Skeletal muscle tissue (tissue), 4 donors: ENCODE data around the gene PUM2. TPM values are rescaled to one million over a fixed set of nuclear protein-coding genes. Genes with fewer than 3 reads are reported as not detected.

Source experiments
- H3K27ac ChIP-seq: one replicate; pipeline ENCODE4 v1.7.0; 2013; ENCODE audit warnings: mild to moderate bottlenecking, low read depth, low read length, inconsistent platforms
- H3K27me3 ChIP-seq, 3 donors: one replicate each; pipeline ENCODE4 v1.7.0; 2013; ENCODE audit warnings: low read length in 3 of 3; ENCODE audit not compliant: control insufficient read depth in 3 of 3, insufficient read depth in 3 of 3
- H3K36me3 ChIP-seq, 3 donors: one replicate each; pipeline ENCODE4 v1.7.0; 2013; ENCODE audit warnings: low read length in 3 of 3; ENCODE audit not compliant: control insufficient read depth in 3 of 3, insufficient read depth in 3 of 3
- H3K4me1 ChIP-seq, 3 donors: one replicate each; pipeline ENCODE4 v1.7.0; 2013; ENCODE audit warnings: low read length in 3 of 3, mild to moderate bottlenecking in 3 of 3; ENCODE audit not compliant: control insufficient read depth in 3 of 3, insufficient read depth in 3 of 3
- H3K4me3 ChIP-seq, 3 donors: one replicate each; pipeline ENCODE4 v1.7.0; 2013; ENCODE audit warnings: low read length in 3 of 3
- H3K9ac ChIP-seq, 3 donors: one replicate each; pipeline ENCODE4 v1.7.0; 2013; ENCODE audit warnings: low read length in 3 of 3, mild to moderate bottlenecking in 3 of 3, moderate library complexity in 2 of 3, low read depth in 1 of 3
- H3K9me3 ChIP-seq, 3 donors: one replicate each; pipeline ENCODE4 v1.7.0; 2013; ENCODE audit warnings: low read length in 3 of 3; ENCODE audit not compliant: control insufficient read depth in 3 of 3
- total RNA-seq: library from RNA; depleted of rRNA; stranded (reverse); fragments of >200 nt; gene quantifications from one replicate; pipeline ENCODE4 v1.2.3, GENCODE V29; 2014
- donor health status: Osteomylitis.

The PUM2 gene
- total RNA-seq, 1 donor from 2014 or later = 80.4 TPM

GRCh38 chr2:20205915-20206524 lies 144.6 kb downstream of the PUM2 start:
- H3K9me3 ChIP-seq = no peaks in the 10 kb centered on the region
- H3K27me3 ChIP-seq = no peaks in the 10 kb centered on the region
- H3K4me1 ChIP-seq = no peaks in the 10 kb centered on the region
- H3K9ac ChIP-seq = no peak overlapping the region
- no peak overlapping the region for H3K27ac ChIP-seq
- H3K4me3 ChIP-seq = no peak overlapping the region
- no peaks in the 10 kb centered on the region for H3K36me3 ChIP-seq

GRCh38 chr2:20205069-20205468 lies 145.6 kb downstream of the PUM2 start:
- no peak overlapping the region for H3K4me3 ChIP-seq
- H3K27ac ChIP-seq = no peak overlapping the region

GRCh38 chr2:20203521-20204225 lies 147.0 kb downstream of the PUM2 start:
- Histone ChIP-seq H3K9me3 (no peaks in the 10 kb centered on the region), H3K27me3 (no peaks in the 10 kb centered on the region), H3K4me3 (no peak overlapping the region), H3K36me3 (no peaks in the 10 kb centered on the region), H3K27ac (no peak overlapping the region), H3K9ac (no peak overlapping the region), H3K4me1 (no peaks in the 10 kb centered on the region)

More at GRCh38 chr2:20205069-20205468, 145.6 kb downstream of the PUM2 start:
- H3K9ac ChIP-seq = no peak overlapping the region
- H3K27me3 ChIP-seq = no peaks in the 10 kb centered on the region
- H3K36me3 ChIP-seq = no peaks in the 10 kb centered on the region
- no peaks in the 10 kb centered on the region for H3K4me1 ChIP-seq
- H3K9me3 ChIP-seq = no peaks in the 10 kb centered on the region

GRCh38 chr2:20203072-20203471 lies 147.6 kb downstream of the PUM2 start:
- H3K4me3 ChIP-seq = no peak overlapping the region
- no peaks in the 10 kb centered on the region for H3K36me3 ChIP-seq
- no peaks in the 10 kb centered on the region for H3K9me3 ChIP-seq
- H3K9ac ChIP-seq = no peak overlapping the region
- H3K27me3 ChIP-seq = no peaks in the 10 kb centered on the region
- no peaks in the 10 kb centered on the region for H3K4me1 ChIP-seq
- H3K27ac ChIP-seq = no peak overlapping the region

- H3K36me3 ChIP-seq = no peaks in the 10 kb centered on the region
- no peak overlapping the region for H3K9ac ChIP-seq
- no peak overlapping the region for H3K4me3 ChIP-seq
- H3K27me3 ChIP-seq = no peaks in the 10 kb centered on the region
- H3K9me3 ChIP-seq = no peaks in the 10 kb centered on the region
- H3K27ac ChIP-seq = no peak overlapping the region
- H3K4me1 ChIP-seq = no peaks in the 10 kb centered on the region
Observed at GRCh38 chr2:20201671-20202070, 149.0 kb downstream of the PUM2 start.

GRCh38 chr2:20200697-20201555 lies 149.7 kb downstream of the PUM2 start:
- H3K4me1 ChIP-seq = no peaks in the 10 kb centered on the region
- H3K4me3 ChIP-seq = no peak overlapping the region

GRCh38 chr2:20199633-20200270 lies 150.9 kb downstream of the PUM2 start:
- H3K4me3 ChIP-seq = no peak overlapping the region
- H3K27ac ChIP-seq = no peak overlapping the region
- peaks cover 0 to 3% (median 0%) of the 10 kb centered on the region in 3 donors for H3K27me3 ChIP-seq
- H3K4me1 ChIP-seq = no peaks in the 10 kb centered on the region
- no peaks in the 10 kb centered on the region for H3K36me3 ChIP-seq
- no peaks in the 10 kb centered on the region for H3K9me3 ChIP-seq
- no peak overlapping the region for H3K9ac ChIP-seq

More at GRCh38 chr2:20200697-20201555, 149.7 kb downstream of the PUM2 start:
- Histone ChIP-seq H3K27me3 (peaks cover 0 to 3% (median 0%) of the 10 kb centered on the region in 3 donors), H3K27ac (no peak overlapping the region), H3K9me3 (no peaks in the 10 kb centered on the region), H3K9ac (no peak overlapping the region), H3K36me3 (no peaks in the 10 kb centered on the region)

- Histone ChIP-seq H3K4me1 (no peaks in the 10 kb centered on the region), H3K9ac (no peak overlapping the region), H3K9me3 (no peaks in the 10 kb centered on the region), H3K27me3 (peaks cover 0 to 3% (median 0%) of the 10 kb centered on the region in 3 donors), H3K27ac (no peak overlapping the region), H3K4me3 (no peak overlapping the region), H3K36me3 (no peaks in the 10 kb centered on the region)
Observed at GRCh38 chr2:20198796-20199632, 151.6 kb downstream of the PUM2 start.
